Left lung (tissue), 10 donors: ENCODE results near the gene GPHN. TPM values are rescaled to one million over a fixed set of nuclear protein-coding genes. Genes with fewer than 3 reads are reported as not detected.
"Not testable (repeated sequence)": the region's sequence is repeated elsewhere in the genome, so short reads cannot be mapped to it uniquely, and the experiment has no call there.

ENCODE experiments used
- ATAC-seq: fragments of 200-7000 bp; cut with Tn5 transposase; one replicate; pipeline ENCODE4 v1.9.1; 2020; ENCODE audit warnings: moderate library complexity
- DNase-seq, 4 donors: peaks; one replicate each; pipeline ENCODE4 v3.0.0-alpha.2; 2013 to 2020
- H3K27ac ChIP-seq, 2 donors: fragments of 200-600 bp; sonication (generic) in 1 of 2; one replicate each; pipeline versions ENCODE4 v1.5.0 to v1.8.0; 2020 to 2021
- H3K27me3 ChIP-seq, 2 donors: fragments of 200-600 bp; sonication (generic) in 1 of 2; one replicate each; pipeline versions ENCODE4 v1.5.0 to v1.8.0; 2020 to 2021
- H3K36me3 ChIP-seq, 2 donors: fragments of 200-600 bp; sonication (generic) in 1 of 2; one replicate each; pipeline versions ENCODE4 v1.5.0 to v1.8.0; 2020 to 2021
- H3K4me1 ChIP-seq, 2 donors: fragments of 200-600 bp; one replicate each; pipeline ENCODE4 v1.8.0; 2021
- H3K4me3 ChIP-seq, 2 donors: fragments of 200-600 bp; sonication (generic) in 1 of 2; one replicate each; pipeline versions ENCODE4 v1.5.0 to v1.8.0; 2020 to 2021; ENCODE audit warnings: mild to moderate bottlenecking in 1 of 2
- H3K9me3 ChIP-seq, 2 donors: fragments of 200-600 bp; sonication (generic) in 1 of 2; one replicate each; pipeline versions ENCODE4 v1.5.0 to v1.8.0; 2020 to 2021
- intact Hi-C, 2 donors: fragments of 100-400 bp; cut with DNase I; formaldehyde crosslinking; loops; one replicate each; pipeline versions ENCODE4 v1.11.2 to v1.14.2; 2022
- polyA plus RNA-seq, 6 donors: library from polyadenylated mRNA; unstranded; fragments of 120-200 nt; gene quantifications; one replicate each; pipeline ENCODE4 v1.2.1, GENCODE V29; 2013; ENCODE audit not compliant: insufficient read length in 6 of 6
- total RNA-seq, 2 donors: library from RNA; stranded (reverse); fragmentation: NEBNext Ultra II Directional; extraction: Animal tissue kit (Norgen Biotek cat#: 25700); gene quantifications; one replicate each; pipeline ENCODE4 v1.2.1, GENCODE V29; 2021
- TF ChIP-seq, protein P1 (sequence below), 2 donors: fragments of 200-600 bp; sonication (generic) in 1 of 2; IDR thresholded peaks; one replicate each; pipeline versions ENCODE4 v1.5.0 to v1.8.0; 2021; ENCODE audit warnings: antibody characterized with exemption in 2 of 2
- donor health status: DM: no; HTN: yes; CAD: no.
- donor health status: DM: no; HTN: no; CAD: no.

GPHN gene
- total and polyA plus RNA-seq, 8 donors, result 22.6 to 31.1 (median 25.7) TPM

GRCh38 chr14:66496911-66497310 is 11.0 kb upstream of the GPHN start:
- intact Hi-C loops, result no loop called here
- no peak for ATAC-seq
- Histone ChIP-seq H3K36me3 (no peaks in the 10 kb centered on the region), H3K4me1 (peaks cover 0 to 4% of the 10 kb centered on the region in 2 donors), H3K9me3 (no peaks in the 10 kb centered on the region), H3K4me3 (no peak overlapping the region), H3K27ac (no peak overlapping the region), H3K27me3 (no peaks in the 10 kb centered on the region)
- TF ChIP-seq, protein P1, sequence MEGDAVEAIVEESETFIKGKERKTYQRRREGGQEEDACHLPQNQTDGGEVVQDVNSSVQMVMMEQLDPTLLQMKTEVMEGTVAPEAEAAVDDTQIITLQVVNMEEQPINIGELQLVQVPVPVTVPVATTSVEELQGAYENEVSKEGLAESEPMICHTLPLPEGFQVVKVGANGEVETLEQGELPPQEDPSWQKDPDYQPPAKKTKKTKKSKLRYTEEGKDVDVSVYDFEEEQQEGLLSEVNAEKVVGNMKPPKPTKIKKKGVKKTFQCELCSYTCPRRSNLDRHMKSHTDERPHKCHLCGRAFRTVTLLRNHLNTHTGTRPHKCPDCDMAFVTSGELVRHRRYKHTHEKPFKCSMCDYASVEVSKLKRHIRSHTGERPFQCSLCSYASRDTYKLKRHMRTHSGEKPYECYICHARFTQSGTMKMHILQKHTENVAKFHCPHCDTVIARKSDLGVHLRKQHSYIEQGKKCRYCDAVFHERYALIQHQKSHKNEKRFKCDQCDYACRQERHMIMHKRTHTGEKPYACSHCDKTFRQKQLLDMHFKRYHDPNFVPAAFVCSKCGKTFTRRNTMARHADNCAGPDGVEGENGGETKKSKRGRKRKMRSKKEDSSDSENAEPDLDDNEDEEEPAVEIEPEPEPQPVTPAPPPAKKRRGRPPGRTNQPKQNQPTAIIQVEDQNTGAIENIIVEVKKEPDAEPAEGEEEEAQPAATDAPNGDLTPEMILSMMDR (IDR thresholded peaks at IDR 0.05), result no peak
- no peak for DNase-seq

DNA sequence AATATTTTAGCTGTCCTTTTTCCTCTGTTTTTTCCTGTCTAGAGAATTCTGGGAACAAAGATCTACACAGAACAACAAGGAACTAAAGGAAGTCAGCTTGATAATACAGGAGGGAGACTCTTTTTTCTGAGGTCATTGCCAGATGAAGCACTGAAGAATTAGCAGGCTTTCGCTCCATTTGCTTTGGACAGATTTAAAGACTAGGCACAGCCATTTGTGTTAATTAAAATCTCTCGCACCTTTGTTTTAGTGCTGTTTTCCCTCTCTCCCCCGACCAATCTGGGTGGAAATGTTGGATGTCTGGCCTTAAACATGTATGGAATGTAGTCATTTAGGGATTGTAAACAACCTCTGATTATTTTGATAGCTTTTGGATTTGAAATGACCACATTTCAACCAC is 9.6 kb upstream of the GPHN start:
- H3K36me3 ChIP-seq, result no peaks in the 10 kb centered on the region
- no peaks in the 10 kb centered on the region for H3K27me3 ChIP-seq
- no peak for DNase-seq
- TF ChIP-seq, protein P1 (IDR thresholded peaks at IDR 0.05), result no peak
- no peak overlapping the region for H3K27ac ChIP-seq
- no peak overlapping the region for H3K4me3 ChIP-seq
- ATAC-seq, result no peak
- peaks cover 0 to 4% of the 10 kb centered on the region in 2 donors for H3K4me1 ChIP-seq
- intact Hi-C loops, result no loop called here
- no peaks in the 10 kb centered on the region for H3K9me3 ChIP-seq

GRCh38 chr14:66501592-66501991 is 6.4 kb upstream of the GPHN start:
- Histone ChIP-seq H3K4me1 (peaks cover 0 to 2% of the 10 kb centered on the region in 2 donors), H3K4me3 (no peak overlapping the region), H3K9me3 (no peaks in the 10 kb centered on the region), H3K27me3 (no peaks in the 10 kb centered on the region), H3K36me3 (no peaks in the 10 kb centered on the region), H3K27ac (no peak overlapping the region)
- TF ChIP-seq, protein P1 (IDR thresholded peaks at IDR 0.05), result no peak
- DNase-seq (no peak), ATAC-seq (no peak)
- intact Hi-C loops, result no loop called here

GRCh38 chr14:66502836-66503235 is 5.1 kb upstream of the GPHN start:
- H3K4me3 ChIP-seq, H3K27ac ChIP-seq, H3K36me3 ChIP-seq, H3K27me3 ChIP-seq, ATAC-seq, H3K9me3 ChIP-seq, intact Hi-C loops, DNase-seq: not testable (repeated sequence)
- peaks cover 7 to 11% of the 10 kb centered on the region in 2 donors for H3K4me1 ChIP-seq

- intact Hi-C loops, result no loop called here
- DNase-seq (no peak), ATAC-seq (no peak)
- peaks cover 7 to 11% of the 10 kb centered on the region in 2 donors for H3K4me1 ChIP-seq
- no peaks in the 10 kb centered on the region for H3K36me3 ChIP-seq
- no peaks in the 10 kb centered on the region for H3K9me3 ChIP-seq
- H3K27ac ChIP-seq, result no peak overlapping the region
- H3K4me3 ChIP-seq, result no peak overlapping the region
- no peaks in the 10 kb centered on the region for H3K27me3 ChIP-seq
- TF ChIP-seq, protein P1 (IDR thresholded peaks at IDR 0.05), result no peak
Observed at GRCh38 chr14:66503532-66503931, 4.4 kb upstream of the GPHN start.

DNA sequence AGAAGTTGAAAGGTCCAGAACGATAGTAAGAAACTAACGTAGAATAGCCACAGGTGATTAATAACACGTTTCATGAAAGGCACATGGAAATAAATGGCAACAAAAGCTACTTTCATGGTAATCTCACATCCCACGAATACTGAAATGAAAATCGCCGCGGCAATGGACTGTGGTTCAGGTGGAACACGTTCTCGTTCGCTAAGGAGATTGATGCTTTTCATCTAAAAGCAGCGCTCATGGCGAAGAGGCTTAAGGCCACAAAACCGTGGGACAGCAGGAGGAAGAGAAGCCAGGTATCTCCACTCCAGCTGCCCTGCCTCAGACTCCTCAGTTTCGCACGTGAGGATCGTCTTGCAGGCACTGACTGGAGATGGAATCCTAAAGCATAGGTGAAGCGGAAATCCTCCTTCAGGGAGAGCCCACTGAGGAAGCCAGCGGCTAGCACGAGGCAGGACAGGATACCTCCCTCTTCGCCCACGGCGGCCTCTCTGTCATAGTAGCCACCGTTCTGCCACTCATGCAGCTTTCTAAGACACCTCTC is 696 bp upstream of the GPHN start:
- peaks cover 10 to 22% of the 10 kb centered on the region in 2 donors for H3K4me1 ChIP-seq
- DNase-seq, result peak in 1 of 4 donors; percentile 13
- intact Hi-C loops, result no loop called here

More for the DNA sequence above, 696 bp upstream of the GPHN start:
- Histone ChIP-seq H3K9me3 (no peaks in the 10 kb centered on the region), H3K27me3 (peaks cover 0 to 18% of the 10 kb centered on the region in 2 donors), H3K4me3 (peak overlapping the region; percentile 66 to 86), H3K36me3 (no peaks in the 10 kb centered on the region), H3K27ac (peak overlapping the region; percentile 82 to 90)
- peak; percentile 44 for ATAC-seq
- TF ChIP-seq, protein P1 (IDR thresholded peaks at IDR 0.05), result no peak
